ENCODE results near the gene RASSF9.

DNA sequence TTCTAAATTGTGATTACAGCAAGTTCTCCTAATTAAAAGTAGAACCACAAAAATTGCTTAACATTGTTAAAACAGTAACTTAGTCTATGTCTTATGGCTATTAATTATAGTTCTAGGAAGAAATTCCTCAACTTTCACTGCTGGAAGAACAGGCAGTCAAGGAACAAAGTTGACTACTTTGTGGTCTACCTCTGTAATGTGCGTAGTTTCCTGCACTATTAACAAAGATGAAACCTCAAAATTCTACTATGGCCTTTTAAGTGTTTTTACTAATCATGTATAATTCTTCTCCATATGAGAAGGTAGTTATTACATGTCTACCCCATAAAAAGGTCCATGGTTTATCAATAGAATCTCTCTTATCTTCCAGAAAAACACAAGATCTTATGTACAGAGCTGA is 7.6 kb downstream of the RASSF9 start:
- no peak for TF ChIP-seq POLR2AphosphoS5 (IDR thresholded peaks at IDR 0.05)
- TF ChIP-seq POLR2A (IDR thresholded peaks at IDR 0.05), result no peak
- TF ChIP-seq, protein P1, sequence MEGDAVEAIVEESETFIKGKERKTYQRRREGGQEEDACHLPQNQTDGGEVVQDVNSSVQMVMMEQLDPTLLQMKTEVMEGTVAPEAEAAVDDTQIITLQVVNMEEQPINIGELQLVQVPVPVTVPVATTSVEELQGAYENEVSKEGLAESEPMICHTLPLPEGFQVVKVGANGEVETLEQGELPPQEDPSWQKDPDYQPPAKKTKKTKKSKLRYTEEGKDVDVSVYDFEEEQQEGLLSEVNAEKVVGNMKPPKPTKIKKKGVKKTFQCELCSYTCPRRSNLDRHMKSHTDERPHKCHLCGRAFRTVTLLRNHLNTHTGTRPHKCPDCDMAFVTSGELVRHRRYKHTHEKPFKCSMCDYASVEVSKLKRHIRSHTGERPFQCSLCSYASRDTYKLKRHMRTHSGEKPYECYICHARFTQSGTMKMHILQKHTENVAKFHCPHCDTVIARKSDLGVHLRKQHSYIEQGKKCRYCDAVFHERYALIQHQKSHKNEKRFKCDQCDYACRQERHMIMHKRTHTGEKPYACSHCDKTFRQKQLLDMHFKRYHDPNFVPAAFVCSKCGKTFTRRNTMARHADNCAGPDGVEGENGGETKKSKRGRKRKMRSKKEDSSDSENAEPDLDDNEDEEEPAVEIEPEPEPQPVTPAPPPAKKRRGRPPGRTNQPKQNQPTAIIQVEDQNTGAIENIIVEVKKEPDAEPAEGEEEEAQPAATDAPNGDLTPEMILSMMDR (IDR thresholded peaks at IDR 0.05), result no peak

All from breast epithelium (tissue), 3 donors.